Hematopoietic multipotent progenitor cell treated with erythropoietin and hydrocortisone succinate and interleukin-3 and kit ligand, for 17 days (in vitro differentiated cells): Measurements from ENCODE around the gene FYB2.

Experiments
- DNase-seq: peaks from one replicate; pipeline ENCODE4 v3.0.0-alpha.2; 2015; ENCODE audit warnings: low spot score

The FYB2 gene

DNA sequence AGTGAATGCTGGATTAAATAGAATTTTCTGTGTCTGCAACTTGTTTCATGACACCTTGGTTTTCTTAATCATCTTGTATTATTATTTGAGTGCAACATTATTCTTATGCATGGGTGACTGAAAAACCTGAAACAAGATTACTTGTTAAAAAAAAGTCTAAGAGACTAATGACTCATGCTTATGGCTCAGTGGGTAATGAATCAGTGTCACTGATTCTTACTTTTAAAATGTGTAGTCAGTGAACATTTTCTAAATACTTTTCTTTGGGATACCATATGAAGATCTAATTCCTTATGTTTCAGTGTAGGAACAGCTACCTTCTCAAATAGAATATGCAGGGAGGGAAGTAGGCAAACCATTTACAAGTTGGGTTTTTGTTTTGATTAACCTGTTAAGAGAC is 108.6 kb downstream of the FYB2 start:
- no peak for DNase-seq

DNA sequence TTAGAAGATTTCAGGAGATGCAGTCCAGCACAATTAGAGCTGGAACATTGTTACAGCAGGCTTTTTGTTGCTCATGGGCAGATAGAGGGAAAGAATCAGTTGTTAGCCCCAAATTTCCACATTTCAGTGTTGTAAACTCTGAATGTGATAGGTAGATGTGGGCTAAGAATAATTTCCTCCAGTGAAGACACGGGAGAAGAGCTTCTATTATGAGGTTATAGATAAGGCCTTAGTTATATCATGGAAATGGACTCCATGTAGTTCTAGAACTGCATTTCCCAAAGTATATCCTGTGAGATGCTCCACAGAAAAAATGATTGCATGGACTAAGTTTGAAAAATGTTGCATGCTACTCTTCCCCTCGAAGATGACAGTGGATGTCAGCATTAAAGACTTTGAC is 109.2 kb downstream of the FYB2 start:
- DNase-seq, result no peak

DNA sequence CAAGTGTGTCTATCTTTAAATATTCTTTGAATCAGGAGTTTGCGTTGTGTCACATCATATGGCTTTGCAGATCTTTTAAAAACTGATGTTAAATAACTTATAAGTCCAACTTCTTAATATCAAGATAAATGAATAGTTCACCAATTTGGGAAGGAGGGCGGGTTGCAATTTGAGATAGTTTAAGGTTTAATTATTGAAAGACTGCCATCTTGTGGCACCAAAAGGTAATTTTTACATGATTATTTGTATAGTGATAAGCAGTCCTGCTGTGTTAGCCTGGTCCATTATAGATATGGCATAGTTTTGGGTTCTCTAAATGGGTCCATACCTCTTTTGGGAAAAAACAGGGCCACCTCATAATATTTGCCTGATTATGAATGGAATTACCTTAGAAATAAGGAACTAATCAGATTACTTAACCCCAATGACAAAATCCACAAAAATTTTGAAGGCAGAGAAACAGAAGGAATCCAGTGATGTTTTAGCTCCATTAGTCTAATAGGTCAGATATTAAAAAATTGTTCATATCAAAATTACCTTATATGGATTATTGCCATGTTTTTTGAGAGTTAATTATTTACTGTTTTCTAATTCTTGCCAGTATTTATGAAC is 109.8 kb downstream of the FYB2 start:
- peak; percentile 42 for DNase-seq

DNA sequence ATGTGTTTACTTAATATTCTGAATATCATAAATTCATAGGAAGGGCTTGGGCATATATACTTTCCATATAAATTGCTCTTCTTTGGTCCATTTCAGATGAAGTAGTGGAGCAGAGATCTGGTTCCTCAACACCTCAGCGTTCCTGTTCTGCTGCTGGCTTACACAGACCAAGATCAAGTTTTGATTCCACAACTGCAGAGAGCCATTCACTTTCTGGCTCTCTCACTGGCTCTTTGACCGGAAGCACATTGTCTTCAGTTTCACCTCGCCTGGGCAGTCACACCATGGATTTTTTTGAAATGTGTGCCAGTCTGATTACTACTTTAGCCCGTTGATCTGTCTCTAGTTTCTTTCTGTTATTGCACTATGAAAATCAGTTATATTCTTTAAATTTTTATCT is 111.8 kb downstream of the FYB2 start:
- DNase-seq, result no peak

DNA sequence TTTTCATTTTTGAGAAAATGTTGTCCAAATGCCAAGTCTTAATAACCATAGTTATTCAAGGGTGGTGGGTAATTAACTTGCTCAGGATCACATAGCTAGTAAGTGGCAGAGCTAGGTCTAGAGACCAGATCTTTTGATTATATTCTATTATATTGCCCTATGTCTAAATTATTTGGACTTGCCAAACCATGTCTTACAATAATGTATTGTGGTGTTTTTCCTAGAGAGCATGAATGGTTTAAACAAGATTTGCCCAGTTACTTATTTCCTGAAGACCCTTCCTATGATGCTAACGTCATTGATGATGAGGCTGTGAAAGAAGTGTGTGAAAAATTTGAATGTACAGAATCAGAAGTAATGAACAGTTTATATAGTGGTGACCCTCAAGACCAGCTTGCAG is 115.5 kb downstream of the FYB2 start:
- DNase-seq, result no peak

DNA sequence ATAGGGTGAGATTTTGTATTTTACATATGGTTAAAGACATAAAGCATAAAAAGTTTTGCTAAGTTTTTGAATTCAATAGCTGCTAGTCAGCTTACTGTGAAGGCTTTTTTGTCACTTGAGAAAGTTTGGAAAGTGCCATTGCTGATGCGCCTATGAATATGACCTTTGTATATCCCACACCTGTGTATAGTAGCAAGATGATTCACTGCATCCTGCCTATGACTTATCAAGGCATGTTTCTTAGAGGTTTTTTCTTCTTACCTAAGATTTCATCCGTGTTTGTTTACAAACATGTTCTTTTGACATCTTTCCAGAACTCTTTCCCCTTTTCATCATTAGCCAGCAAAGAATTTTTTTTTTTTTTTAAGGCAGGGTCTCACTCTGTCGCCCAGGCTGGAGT is 122.5 kb downstream of the FYB2 start:
- DNase-seq, result no peak

DNA sequence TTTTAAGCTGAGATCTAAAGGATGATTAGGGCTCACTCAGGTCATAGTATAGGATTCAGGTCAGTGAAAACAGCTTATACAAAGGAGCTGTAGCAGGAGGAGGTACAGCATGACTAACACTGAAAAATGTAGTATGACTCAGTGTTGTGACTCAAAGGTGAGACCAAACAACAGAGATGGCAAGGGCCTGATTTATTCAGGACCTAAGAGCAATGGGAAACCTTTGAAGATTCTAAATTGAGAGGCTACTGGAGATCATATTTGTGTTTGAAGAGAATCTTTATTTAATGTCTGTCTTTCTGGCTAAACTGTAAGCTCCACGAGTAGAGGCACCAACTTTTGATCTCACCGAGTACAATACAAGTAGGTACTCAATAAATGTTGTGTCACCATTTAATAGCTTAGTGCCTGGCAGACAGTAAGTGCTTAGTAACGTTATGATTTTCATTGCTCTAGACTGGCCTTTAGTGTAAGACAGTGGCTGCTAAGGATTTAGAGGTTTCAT is 130.6 kb downstream of the FYB2 start:
- no peak for DNase-seq

DNA sequence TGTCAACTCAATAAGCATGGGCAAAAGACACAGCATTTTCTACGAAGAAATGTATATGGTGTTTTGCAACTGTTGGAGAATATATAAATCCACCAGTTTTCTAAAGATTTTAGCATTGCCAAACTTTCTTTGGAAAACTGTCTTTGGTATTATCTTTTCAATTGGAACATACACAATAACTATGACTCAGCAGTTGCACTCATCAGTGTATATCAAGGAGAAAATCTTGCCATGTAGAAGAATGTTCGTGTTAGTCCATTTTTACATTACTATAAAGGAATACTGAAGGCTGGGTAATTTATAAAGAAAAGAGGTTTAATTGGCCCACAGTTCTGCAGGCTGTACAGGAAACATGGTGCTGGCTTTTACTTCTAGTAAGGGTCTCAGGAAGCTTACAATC is 133.0 kb downstream of the FYB2 start:
- no peak for DNase-seq

DNA sequence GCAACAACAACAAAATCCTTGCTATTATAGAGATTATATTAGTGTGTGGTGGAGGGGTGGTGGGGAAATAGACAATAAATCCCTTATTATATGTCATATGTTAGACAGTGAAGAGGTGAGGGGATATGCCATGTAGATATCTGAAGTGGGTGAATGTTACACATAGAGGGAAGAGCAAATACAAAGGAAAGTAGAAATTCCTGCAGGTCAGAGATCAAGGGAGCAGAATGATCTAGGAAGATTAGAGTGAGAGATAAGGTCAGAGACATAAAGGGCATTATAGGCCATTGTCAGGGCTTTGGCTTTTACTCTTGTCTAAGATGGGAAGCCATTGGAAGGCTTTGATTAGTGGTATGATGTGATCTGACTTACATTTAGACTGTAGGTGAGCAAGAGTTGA is 135.6 kb downstream of the FYB2 start:
- DNase-seq, result no peak

DNA sequence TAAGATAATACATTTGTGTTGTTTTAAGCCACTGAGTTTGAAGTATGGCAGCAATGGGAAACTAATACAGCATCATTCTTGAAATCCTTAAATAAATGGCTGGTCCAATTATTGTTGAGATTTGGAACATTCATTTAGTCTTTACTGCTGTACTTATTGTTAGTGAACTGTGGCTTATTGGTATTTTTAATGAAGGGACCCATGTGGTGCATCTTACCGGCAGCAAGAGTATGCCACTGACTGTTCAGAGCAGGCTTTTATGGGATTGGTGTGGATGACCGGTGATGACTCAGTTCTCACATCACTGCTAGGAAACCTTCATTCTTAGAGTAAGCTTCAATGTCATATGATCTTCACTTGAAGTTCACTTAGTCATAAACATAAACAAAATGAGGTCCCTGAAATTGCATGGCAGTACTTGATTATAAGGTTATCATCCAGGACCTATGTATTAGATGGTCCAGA is 142.6 kb downstream of the FYB2 start:
- DNase-seq, result no peak

DNA sequence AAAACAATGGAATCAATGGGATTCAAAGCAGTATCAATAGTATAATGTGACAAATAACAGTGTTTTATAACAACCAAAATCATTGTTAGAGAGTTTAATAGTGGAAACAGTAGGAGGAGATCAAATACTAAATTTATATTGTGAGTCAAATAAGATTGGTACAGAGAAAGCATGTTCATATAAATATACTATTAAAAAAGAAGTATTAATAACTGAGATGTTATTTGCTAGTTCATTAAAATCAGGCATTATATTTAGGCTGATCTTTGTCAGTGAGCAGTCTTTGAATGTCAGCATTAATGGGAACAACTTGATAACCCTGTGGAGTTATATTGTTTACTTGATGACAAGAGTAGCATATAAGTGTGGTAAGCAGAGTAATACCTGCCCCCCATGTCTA is 143.4 kb downstream of the FYB2 start:
- no peak for DNase-seq

DNA sequence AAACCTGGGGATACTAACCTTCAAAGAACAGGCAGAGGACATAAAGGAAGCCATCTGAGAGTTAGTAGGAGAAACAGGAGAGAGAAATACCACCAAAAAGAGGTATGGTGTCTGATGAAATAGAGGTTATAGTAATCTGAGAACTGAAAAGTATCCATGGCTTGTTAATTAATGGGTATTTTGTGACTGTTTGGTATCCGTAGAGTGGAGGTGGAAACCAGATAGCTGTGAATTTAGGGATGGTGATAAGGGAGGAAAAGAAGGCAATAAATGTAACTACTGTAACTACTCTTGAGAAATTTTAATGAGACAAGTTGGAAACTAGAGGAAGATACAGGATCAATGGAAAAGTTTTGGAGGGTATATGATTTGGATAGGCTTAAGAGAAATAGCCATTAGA is 146.6 kb downstream of the FYB2 start:
- no peak for DNase-seq

DNA sequence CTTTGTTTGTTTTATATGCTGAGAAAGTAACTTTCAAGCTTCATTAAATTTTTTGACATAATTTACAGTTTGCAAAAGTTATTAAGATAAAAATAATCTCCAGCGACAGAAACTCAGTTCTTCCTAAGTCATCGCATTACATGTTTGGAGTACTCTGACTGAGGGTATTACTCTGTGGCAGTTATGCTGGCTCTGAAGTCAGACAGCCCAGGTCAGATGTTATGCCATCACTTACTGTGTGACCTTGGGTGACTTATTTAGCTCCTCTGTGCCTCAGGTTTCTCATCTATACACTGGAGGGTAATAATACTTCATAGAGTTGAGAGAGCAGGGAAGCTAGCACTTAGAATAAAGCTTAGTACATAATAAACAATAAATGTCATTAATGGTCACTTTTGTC is 147.7 kb downstream of the FYB2 start:
- DNase-seq, result no peak

DNA sequence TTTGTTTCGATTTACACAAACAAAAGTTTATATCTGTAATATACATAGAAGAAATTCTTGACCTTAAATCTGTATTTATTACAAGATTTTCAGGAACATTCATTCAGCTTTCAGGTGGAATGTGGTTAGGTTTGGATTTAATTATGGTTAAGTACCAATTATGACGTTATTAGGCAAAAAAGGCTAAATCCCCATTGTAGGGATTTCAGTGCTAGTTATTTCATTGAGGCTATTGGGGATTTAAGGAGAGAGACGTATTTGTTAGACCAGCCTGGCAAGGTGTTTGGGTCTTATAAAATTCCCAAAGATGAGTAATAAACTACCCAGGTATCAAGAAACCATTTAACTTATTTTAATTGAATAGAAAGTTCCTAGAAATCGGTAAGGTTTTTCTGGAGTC is 148.1 kb downstream of the FYB2 start:
- no peak for DNase-seq

DNA sequence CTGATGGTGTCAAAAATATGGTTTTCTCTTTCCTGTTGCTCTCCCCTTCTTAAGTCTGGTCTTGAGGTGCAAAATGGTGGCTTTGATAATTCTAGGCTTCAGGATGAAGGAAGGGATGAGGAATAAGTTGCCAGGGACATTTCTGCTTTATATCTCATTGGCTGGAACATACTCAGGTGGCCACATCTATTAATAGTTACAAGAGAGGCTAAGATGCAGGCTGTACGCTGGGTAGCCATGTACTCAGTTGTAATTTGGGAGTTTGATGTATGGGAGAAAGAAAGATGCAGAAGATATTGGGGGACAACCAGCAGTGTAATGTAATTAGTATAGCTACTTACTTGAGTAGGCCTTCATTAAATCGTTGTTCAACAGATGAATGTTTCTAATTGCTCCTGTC is 148.9 kb downstream of the FYB2 start:
- DNase-seq, result no peak
